GM12891 (cell line): ENCODE data around the gene PRKCSH.

Experiments
- POLR2A ChIP-seq: IDR thresholded peaks from 2 replicates; pipeline ENCODE4 v1.6.1; 2011; ENCODE audit warnings: low read depth, low read length, control low read depth
- POLR2AphosphoS5 ChIP-seq: IDR thresholded peaks from 2 replicates; pipeline ENCODE4 v1.6.1; 2011; ENCODE audit warnings: low read depth, low read length, control low read depth
- POU2F2 ChIP-seq: IDR thresholded peaks from 2 replicates; pipeline ENCODE4 v1.6.1; 2011; ENCODE audit warnings: low read depth, mild to moderate bottlenecking, control low read depth, low read length, moderate library complexity
- SPI1 ChIP-seq: IDR thresholded peaks from 2 replicates; pipeline ENCODE4 v1.6.1; 2011; ENCODE audit warnings: low read depth, low read length, control low read depth
- TAF1 ChIP-seq: IDR thresholded peaks from 2 replicates; pipeline ENCODE4 v1.6.1; 2011; ENCODE audit warnings: low read depth, low read length, control low read depth

GRCh38 chr19:11446271-11446651 is 10.8 kb downstream of the PRKCSH start:
- TF ChIP-seq POLR2A = no peak
- TF ChIP-seq TAF1 = no peak
- TF ChIP-seq POLR2AphosphoS5 = no peak
- TF ChIP-seq POU2F2 = no peak
- TF ChIP-seq SPI1 = no peak
